Stomach (tissue), 9 donors: ENCODE measurements around the gene ADGRL2. TPM values are rescaled to one million over a fixed set of nuclear protein-coding genes. Genes with fewer than 3 reads are reported as not detected.

ENCODE experiments used
- DNase-seq, 2 donors: peaks; one replicate each; pipeline versions ENCODE4 v3.0.0 to v3.0.0-alpha.2; 2013 to 2019
- H3K27ac ChIP-seq, 5 donors: fragments of 200-600 bp in 4 of 5; sonication (generic) in 4 of 5; one replicate each; pipeline ENCODE4 v1.5.1; 2013 to 2019; ENCODE audit warnings: mild to moderate bottlenecking in 1 of 5, moderate library complexity in 1 of 5
- H3K27me3 ChIP-seq, 3 donors: fragments of 200-600 bp; sonication (generic); one replicate each; pipeline ENCODE4 v1.5.1; 2017 to 2019; ENCODE audit warnings: mixed run types in 1 of 3
- H3K36me3 ChIP-seq, 4 donors: fragments of 200-600 bp; sonication (generic); 1 replicate in 3 of 4; 2 replicates in 1 of 4; pipeline ENCODE4 v1.5.1; 2016 to 2019
- H3K4me1 ChIP-seq, 4 donors: fragments of 200-600 bp; sonication (generic); one replicate each; pipeline ENCODE4 v1.5.1; 2016 to 2019
- H3K4me3 ChIP-seq, 4 donors: fragments of 200-600 bp; sonication (generic) in 3 of 4; one replicate each; pipeline ENCODE4 v1.5.1; 2016 to 2019; ENCODE audit warnings: mild to moderate bottlenecking in 1 of 4
- H3K9me3 ChIP-seq, 4 donors: fragments of 200-600 bp; sonication (generic); one replicate each; pipeline ENCODE4 v1.5.1; 2016 to 2019
- EP300 ChIP-seq: sonication (generic); formaldehyde crosslinking; IDR thresholded peaks from one replicate; pipeline ENCODE4 v1.6.1; 2017; ENCODE audit warnings: antibody characterized with exemption
- POLR2A ChIP-seq, 4 donors: fragments of 450-650 bp; IDR thresholded peaks; one replicate each; pipeline ENCODE4 v1.6.1; 2016; ENCODE audit warnings: antibody characterized with exemption in 4 of 4, control low read depth in 2 of 4, mild to moderate bottlenecking in 1 of 4, moderate library complexity in 1 of 4
- POLR2AphosphoS5 ChIP-seq, 3 donors: sonication (generic); formaldehyde crosslinking; IDR thresholded peaks; one replicate each; pipeline ENCODE4 v1.6.1; 2016; ENCODE audit warnings: antibody characterized with exemption in 3 of 3
- WGBS, 5 donors: extraction: QIAGEN DNeasy Blood & Tissue Kit in 3 of 5; methylation state at CpG; one replicate each; pipeline versions ENCODE4 v1.1.5 to v1.1.7; 2013 to 2018; 5-methylcytosine and 5-hydroxymethylcytosine counted together
- intact Hi-C: fragments of 100-400 bp; cut with DNase I; formaldehyde crosslinking; loops from one replicate; pipeline ENCODE4 v1.15.1; 2023; ENCODE audit warnings: low total_unique reads
- polyA plus RNA-seq, 3 donors: library from polyadenylated mRNA; stranded (reverse); fragments of 200-250 nt; gene quantifications; one replicate each; pipeline ENCODE4 v1.2.3, GENCODE V29; 2013
- total RNA-seq, 5 donors: library from RNA; depleted of rRNA; stranded (reverse); fragments of >200 nt; gene quantifications; one replicate each; pipeline versions ENCODE4 v1.1.0 to v1.2.3, GENCODE V29; 2014 to 2016
- TF ChIP-seq, protein P1 (sequence below), 7 experiments: fragments of 450-650 bp in 4 of 7; fragments of 200-600 bp in 3 of 7; sonication (generic) in 3 of 7; IDR thresholded peaks; one replicate each; pipeline ENCODE4 v1.5.1; 2016 to 2019; ENCODE audit warnings: antibody characterized with exemption in 7 of 7, control low read depth in 2 of 7, mild to moderate bottlenecking in 1 of 7
- donor health status: healthy with polysubstance abuse.
- donor health status: Bipolar disorder and iron deficiency.
- donor health status: healthy.

The ADGRL2 gene
- total and polyA plus RNA-seq, 8 donors, result 13.0 to 173 (median 23.7) TPM

DNA sequence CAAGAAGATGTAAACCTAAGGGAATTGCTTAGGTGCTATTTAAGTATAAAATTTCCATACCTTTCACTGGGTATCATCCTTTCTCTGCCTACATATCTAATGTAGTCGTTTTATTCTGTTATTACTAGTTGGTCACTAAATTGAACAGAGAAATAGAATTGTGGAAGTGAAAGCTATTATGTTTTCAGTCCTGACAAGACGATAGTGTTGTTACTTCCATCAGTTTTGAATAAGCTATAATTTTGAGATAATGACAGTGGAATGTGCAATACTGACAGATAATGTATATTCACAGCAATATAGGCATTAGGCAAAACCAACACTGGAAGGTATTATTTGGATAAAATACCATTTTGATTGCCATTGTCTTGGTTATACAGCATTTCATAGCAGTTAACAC lies 181.8 kb downstream of the ADGRL2 start:
- Histone ChIP-seq H3K27ac (no peak overlapping the region), H3K36me3 (peaks cover 0 to 49% (median 34%) of the 10 kb centered on the region in 4 donors), H3K27me3 (no peaks in the 10 kb centered on the region), H3K4me1 (no peaks in the 10 kb centered on the region), H3K4me3 (no peak overlapping the region), H3K9me3 (no peaks in the 10 kb centered on the region)
- intact Hi-C loops, result no loop called here
- no peak for DNase-seq
- no peak for TF ChIP-seq POLR2AphosphoS5 (IDR thresholded peaks at IDR 0.05)
- TF ChIP-seq EP300, result no peak
- TF ChIP-seq, protein P1, sequence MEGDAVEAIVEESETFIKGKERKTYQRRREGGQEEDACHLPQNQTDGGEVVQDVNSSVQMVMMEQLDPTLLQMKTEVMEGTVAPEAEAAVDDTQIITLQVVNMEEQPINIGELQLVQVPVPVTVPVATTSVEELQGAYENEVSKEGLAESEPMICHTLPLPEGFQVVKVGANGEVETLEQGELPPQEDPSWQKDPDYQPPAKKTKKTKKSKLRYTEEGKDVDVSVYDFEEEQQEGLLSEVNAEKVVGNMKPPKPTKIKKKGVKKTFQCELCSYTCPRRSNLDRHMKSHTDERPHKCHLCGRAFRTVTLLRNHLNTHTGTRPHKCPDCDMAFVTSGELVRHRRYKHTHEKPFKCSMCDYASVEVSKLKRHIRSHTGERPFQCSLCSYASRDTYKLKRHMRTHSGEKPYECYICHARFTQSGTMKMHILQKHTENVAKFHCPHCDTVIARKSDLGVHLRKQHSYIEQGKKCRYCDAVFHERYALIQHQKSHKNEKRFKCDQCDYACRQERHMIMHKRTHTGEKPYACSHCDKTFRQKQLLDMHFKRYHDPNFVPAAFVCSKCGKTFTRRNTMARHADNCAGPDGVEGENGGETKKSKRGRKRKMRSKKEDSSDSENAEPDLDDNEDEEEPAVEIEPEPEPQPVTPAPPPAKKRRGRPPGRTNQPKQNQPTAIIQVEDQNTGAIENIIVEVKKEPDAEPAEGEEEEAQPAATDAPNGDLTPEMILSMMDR (IDR thresholded peaks at IDR 0.05), result no peak
- no peak for TF ChIP-seq POLR2A (IDR thresholded peaks at IDR 0.05)
- 85 to 91% (median 89%) methylated on average over 2 of the region's 2 CpGs for WGBS, 5 donors

DNA sequence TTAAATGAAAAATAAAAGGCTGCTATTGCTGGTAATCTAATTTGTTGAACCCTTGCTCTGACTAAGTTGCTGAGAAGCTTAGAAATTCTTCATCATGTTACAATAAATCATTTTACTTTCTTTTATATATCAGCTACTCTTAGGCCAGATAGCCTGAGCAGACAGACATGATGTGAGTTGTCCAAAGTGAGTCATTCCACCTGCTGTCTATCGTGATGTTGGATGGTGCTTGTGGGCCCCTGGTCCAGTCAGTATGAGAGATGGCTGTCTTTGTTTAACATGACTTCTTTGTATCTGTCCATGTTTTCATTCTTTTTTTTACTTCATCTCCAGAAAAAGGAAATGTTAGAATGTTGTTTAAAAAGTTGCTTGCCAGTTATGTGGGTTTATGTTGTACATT lies 188.8 kb downstream of the ADGRL2 start:
- H3K9me3 ChIP-seq, result no peaks in the 10 kb centered on the region
- TF ChIP-seq EP300 (no peak), POLR2A (IDR thresholded peaks at IDR 0.05) (no peak), POLR2AphosphoS5 (IDR thresholded peaks at IDR 0.05) (no peak)
- TF ChIP-seq, protein P1 (IDR thresholded peaks at IDR 0.05), result no peak
- intact Hi-C loops, result no loop called here
- no peak overlapping the region for H3K27ac ChIP-seq
- H3K4me1 ChIP-seq, result no peaks in the 10 kb centered on the region
- H3K36me3 ChIP-seq, result peaks cover 0 to 72% (median 45%) of the 10 kb centered on the region in 4 donors
- no peak overlapping the region for H3K4me3 ChIP-seq
- WGBS, 5 donors, result 53 to 89% (median 75%) methylated on average over 1 of the region's 1 CpG
- no peaks in the 10 kb centered on the region for H3K27me3 ChIP-seq
- DNase-seq, result no peak

DNA sequence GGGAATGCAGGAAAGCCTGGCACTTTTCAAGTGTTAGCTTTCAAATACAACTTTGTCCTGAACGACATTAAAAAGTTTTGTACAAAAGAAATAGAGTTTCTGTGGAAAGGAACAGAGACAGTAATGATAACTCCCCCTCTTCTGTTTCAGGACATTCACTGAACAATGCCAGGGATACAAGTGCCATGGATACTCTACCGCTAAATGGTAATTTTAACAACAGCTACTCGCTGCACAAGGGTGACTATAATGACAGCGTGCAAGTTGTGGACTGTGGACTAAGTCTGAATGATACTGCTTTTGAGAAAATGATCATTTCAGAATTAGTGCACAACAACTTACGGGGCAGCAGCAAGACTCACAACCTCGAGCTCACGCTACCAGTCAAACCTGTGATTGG lies 189.5 kb downstream of the ADGRL2 start:
- peaks cover 0 to 65% (median 38%) of the 10 kb centered on the region in 4 donors for H3K36me3 ChIP-seq
- DNase-seq, result no peak
- H3K4me1 ChIP-seq, result no peaks in the 10 kb centered on the region
- H3K4me3 ChIP-seq, result no peak overlapping the region
- 93 to 95% (median 95%) methylated on average over 7 of the region's 7 CpGs for WGBS, 5 donors
- no peaks in the 10 kb centered on the region for H3K27me3 ChIP-seq
- no peak for TF ChIP-seq POLR2AphosphoS5 (IDR thresholded peaks at IDR 0.05)
- TF ChIP-seq, protein P1 (IDR thresholded peaks at IDR 0.05), result no peak
- no peak for TF ChIP-seq EP300
- TF ChIP-seq POLR2A (IDR thresholded peaks at IDR 0.05), result no peak
- no peak overlapping the region for H3K27ac ChIP-seq
- no peaks in the 10 kb centered on the region for H3K9me3 ChIP-seq
- intact Hi-C loops, result no loop called here

DNA sequence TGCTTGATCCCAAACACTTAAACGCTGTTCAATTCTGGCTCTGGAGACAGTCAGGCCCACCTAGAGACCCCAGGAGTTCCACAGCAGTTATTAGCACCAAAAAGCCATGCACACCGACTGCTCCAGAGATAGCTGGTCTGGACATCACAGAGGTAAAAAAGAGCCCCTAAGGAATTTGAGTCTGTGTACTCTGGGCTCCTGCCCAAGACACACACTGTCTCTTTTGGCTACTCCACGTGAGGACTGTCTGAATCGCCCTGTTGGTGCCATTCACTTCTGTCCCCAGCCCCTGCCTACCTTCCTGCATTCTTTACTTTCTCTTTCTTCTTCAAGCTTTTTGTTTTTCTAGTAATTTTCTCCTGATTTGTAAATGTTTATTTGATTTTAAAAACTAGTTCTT lies 197.4 kb downstream of the ADGRL2 start:
- WGBS, 5 donors, result 13 to 26% (median 20%) methylated on average over 4 of the region's 4 CpGs
- peak in 1 of 2 donors; percentile 6 for DNase-seq
- Histone ChIP-seq H3K4me1 (peaks cover 0 to 8% (median 2%) of the 10 kb centered on the region in 4 donors), H3K4me3 (no peak overlapping the region), H3K27ac (no peak overlapping the region), H3K27me3 (no peaks in the 10 kb centered on the region), H3K36me3 (no peaks in the 10 kb centered on the region), H3K9me3 (no peaks in the 10 kb centered on the region)
- TF ChIP-seq EP300 (no peak), POLR2AphosphoS5 (IDR thresholded peaks at IDR 0.05) (no peak), POLR2A (IDR thresholded peaks at IDR 0.05) (no peak)
- TF ChIP-seq, protein P1 (IDR thresholded peaks at IDR 0.05), result no peak
- intact Hi-C loops, result no loop called here
